SKM-1 (cell line): ENCODE measurements around the gene ZNF598.

Experiments
- DNase-seq: peaks from one replicate; lab custom pipeline; 2025; ENCODE audit not compliant: unreplicated experiment; lab: John Stamatoyannopoulos, UW

ZNF598 gene

GRCh38 chr16:2009791-2010510, at the start of gene ZNF598:
TSS of gene ZNF598 (minus strand) at chr16:2009821.
- peak; percentile 49 for DNase-seq

GRCh38 chr16:2058872-2059271, 49.3 kb upstream of the ZNF598 start:
- no peak for DNase-seq

- no peak for DNase-seq
These were observed 48.8 kb upstream of the ZNF598 start for GRCh38 chr16:2058420-2058819.

- DNase-seq = no peak
These were observed 47.8 kb upstream of the ZNF598 start for GRCh38 chr16:2057438-2057837.

GRCh38 chr16:2056681-2057407, 47.2 kb upstream of the ZNF598 start:
- no peak for DNase-seq

- no peak for DNase-seq
These were observed 46.5 kb upstream of the ZNF598 start for GRCh38 chr16:2056077-2056476.

GRCh38 chr16:2054543-2055245, 45.1 kb upstream of the ZNF598 start:
- no peak for DNase-seq

GRCh38 chr16:2053897-2054296, 44.3 kb upstream of the ZNF598 start:
- DNase-seq = no peak

GRCh38 chr16:2053211-2053610, 43.6 kb upstream of the ZNF598 start:
- no peak for DNase-seq

- DNase-seq = no peak
These were observed 38.5 kb upstream of the ZNF598 start for GRCh38 chr16:2048116-2048543.

- peak; percentile 89 for DNase-seq
These were observed 37.9 kb upstream of the ZNF598 start, which contains the start of the genes NTHL1 and TSC2 for GRCh38 chr16:2047330-2048115. TSS of gene NTHL1 (minus strand) at chr16:2047834. CDS start at chr16:2047823, 11 bp downstream. TSS of gene TSC2 (plus strand) at chr16:2047985. CDS start at chr16:2048616, 631 bp downstream.

- DNase-seq = no peak
These were observed 37.3 kb upstream of the ZNF598 start for GRCh38 chr16:2046893-2047329.

- no peak for DNase-seq
These were observed 36.6 kb upstream of the ZNF598 start for GRCh38 chr16:2045965-2046892.

- DNase-seq = no peak
These were observed 34.9 kb upstream of the ZNF598 start for GRCh38 chr16:2044541-2044940.

- DNase-seq = no peak
These were observed 34.2 kb upstream of the ZNF598 start for GRCh38 chr16:2043667-2044451.

GRCh38 chr16:2042986-2043666, 33.5 kb upstream of the ZNF598 start:
- DNase-seq = no peak

- DNase-seq = no peak
These were observed 32.8 kb upstream of the ZNF598 start for GRCh38 chr16:2042171-2042985.
